ENCODE results near the gene GSTA1. TPM values are rescaled to one million over a fixed set of nuclear protein-coding genes. Genes with fewer than 3 reads are reported as not detected.

GSTA1 gene
- total and polyA plus RNA-seq, 9 of the 15 experiments (the other 6 are each of a cell fraction or from before 2014, with no cell fraction given): 0.42 TPM; not detected in 8

DNA sequence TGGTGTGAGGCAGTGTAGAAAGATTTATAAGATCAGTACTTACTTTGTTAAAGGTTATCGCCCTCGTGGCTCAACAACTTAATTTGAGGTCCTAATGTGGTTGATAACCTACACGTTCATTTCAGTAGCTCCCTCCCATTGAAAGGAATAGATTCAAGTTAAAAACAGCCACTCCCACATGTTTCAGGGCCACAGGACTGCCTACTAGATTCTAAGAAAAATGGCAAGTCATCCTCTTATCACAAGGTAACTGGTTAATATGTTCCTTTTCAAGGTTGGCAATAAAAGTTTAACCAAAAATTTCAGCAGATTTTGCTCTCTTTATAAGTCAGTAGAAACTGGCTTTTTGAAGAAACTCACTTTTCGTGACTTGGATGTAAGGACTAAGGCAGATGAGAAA is 57.4 kb downstream of the GSTA1 start (continued):
- no peak for TF ChIP-seq ARID4B (CRISPR knock-in tag; IDR thresholded peaks at IDR 0.05)
- no peak for TF ChIP-seq TSHZ1 (CRISPR knock-in tag; IDR thresholded peaks at IDR 0.05)
- peak; percentile 43; the same call in 1 of the 2 replicates for TF ChIP-seq ZNF316 (IDR thresholded peaks at IDR 0.05)
- no peak for TF ChIP-seq ZBTB5 (IDR thresholded peaks at IDR 0.05)
- TF ChIP-seq BCOR (IDR thresholded peaks at IDR 0.05): no peak
- TF ChIP-seq TFAP4 (CRISPR knock-in tag; IDR thresholded peaks at IDR 0.05; ENCODE audit: borderline replicate concordance): no peak
- no peak for TF ChIP-seq E2F5 (CRISPR knock-in tag; IDR thresholded peaks at IDR 0.05)
- no peak for TF ChIP-seq CXXC5 (CRISPR knock-in tag; IDR thresholded peaks at IDR 0.05)
- no peak for TF ChIP-seq ZNF24 (IDR thresholded peaks at IDR 0.05)
- TF ChIP-seq TOE1 (IDR thresholded peaks at IDR 0.05; ENCODE audit: borderline replicate concordance): no peak
- no peak for TF ChIP-seq TOE1 (CRISPR knock-in tag; IDR thresholded peaks at IDR 0.05; ENCODE audit: borderline replicate concordance, low read depth)
- TF ChIP-seq MAFF (IDR thresholded peaks at IDR 0.05; ENCODE audit: low read length): peak; percentile 54; the same call in 1 of the 2 replicates
- no peak for TF ChIP-seq TRIM28 (IDR thresholded peaks at IDR 0.05)
- TF ChIP-seq, protein P1, sequence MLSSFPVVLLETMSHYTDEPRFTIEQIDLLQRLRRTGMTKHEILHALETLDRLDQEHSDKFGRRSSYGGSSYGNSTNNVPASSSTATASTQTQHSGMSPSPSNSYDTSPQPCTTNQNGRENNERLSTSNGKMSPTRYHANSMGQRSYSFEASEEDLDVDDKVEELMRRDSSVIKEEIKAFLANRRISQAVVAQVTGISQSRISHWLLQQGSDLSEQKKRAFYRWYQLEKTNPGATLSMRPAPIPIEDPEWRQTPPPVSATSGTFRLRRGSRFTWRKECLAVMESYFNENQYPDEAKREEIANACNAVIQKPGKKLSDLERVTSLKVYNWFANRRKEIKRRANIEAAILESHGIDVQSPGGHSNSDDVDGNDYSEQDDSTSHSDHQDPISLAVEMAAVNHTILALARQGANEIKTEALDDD (IDR thresholded peaks at IDR 0.05): 0 out of 2 replicates have a peak, but pooled peaks have one; percentile 17
- TF ChIP-seq NFE2 (IDR thresholded peaks at IDR 0.05; ENCODE audit: low read depth): peak; percentile 82
- TF ChIP-seq NONO (IDR thresholded peaks at IDR 0.05; ENCODE audit: low read depth in 2 of 2, low read length in 1 of 2): no peak

Data from K562 (cell line).